T-helper 2 cell treated with Interferon-gamma antibody and Interleukin-4, amounts not matched to agents 100 ng/mL and 5 ng/mL, for 36 hours (primary cell): ENCODE measurements around the gene KATNB1. TPM values are rescaled to one million over a fixed set of nuclear protein-coding genes. Genes with fewer than 3 reads are reported as not detected.

Experiments used
- intact Hi-C: fragments of 100-400 bp; cut with micrococcal nuclease; formaldehyde crosslinking; loops from one replicate; pipeline ENCODE4 v1.15.1; 2023
- total RNA-seq: library from RNA; stranded (reverse); gene quantifications from 2 replicates; pipeline ENCODE4 v1.2.3, GENCODE V29; 2022

Gene KATNB1
- total RNA-seq: 28.3 and 30.5 TPM in 2 replicates

GRCh38 chr16:57735755-57736418 lies at the start of gene KATNB1:
TSS of gene KATNB1 (plus strand) at chr16:57735770. CDS start at chr16:57737244, 1,474 bp downstream.
- intact Hi-C loops: loop anchor here (1.0 to 5.0 kb wide), 11 partner anchors 21 to 891 kb away; partner anchors contain the start of genes CCDC102A, CFAP20, CNOT1 and GINS3

GRCh38 chr16:57686577-57686976 lies 49.0 kb upstream of the KATNB1 start:
- intact Hi-C loops: no loop called here

- intact Hi-C loops: no loop called here
These were observed 48.1 kb upstream of the KATNB1 start for GRCh38 chr16:57687363-57687929.

GRCh38 chr16:57688487-57688986 lies 47.0 kb upstream of the KATNB1 start:
- intact Hi-C loops: no loop called here

GRCh38 chr16:57688987-57689761 lies 46.4 kb upstream of the KATNB1 start:
- intact Hi-C loops: no loop called here

GRCh38 chr16:57689762-57690558 lies 45.6 kb upstream of the KATNB1 start:
- intact Hi-C loops: no loop called here

- intact Hi-C loops: no loop called here
These were observed 44.6 kb upstream of the KATNB1 start for GRCh38 chr16:57690782-57691471.

GRCh38 chr16:57692636-57693035 lies 42.9 kb upstream of the KATNB1 start:
- intact Hi-C loops: no loop called here

- intact Hi-C loops: no loop called here
These were observed 42.0 kb upstream of the KATNB1 start for GRCh38 chr16:57693550-57693949.

GRCh38 chr16:57694231-57694724 lies 41.3 kb upstream of the KATNB1 start:
- intact Hi-C loops: no loop called here

- intact Hi-C loops: no loop called here
These were observed 40.6 kb upstream of the KATNB1 start, which contains the start of gene DRC7 for GRCh38 chr16:57694725-57695679. TSS of gene DRC7 (plus strand) at chr16:57694806. CDS start at chr16:57697950, 3,144 bp downstream.

GRCh38 chr16:57695680-57696069 lies 39.9 kb upstream of the KATNB1 start:
- intact Hi-C loops: no loop called here

GRCh38 chr16:57696240-57696639 lies 39.3 kb upstream of the KATNB1 start:
- intact Hi-C loops: no loop called here

- intact Hi-C loops: no loop called here
These were observed 37.6 kb upstream of the KATNB1 start for GRCh38 chr16:57697896-57698537.

- intact Hi-C loops: no loop called here
These were observed 36.7 kb upstream of the KATNB1 start for GRCh38 chr16:57698812-57699405.

GRCh38 chr16:57699481-57699880 lies 36.1 kb upstream of the KATNB1 start:
- intact Hi-C loops: no loop called here

GRCh38 chr16:57699899-57700298 lies 35.7 kb upstream of the KATNB1 start:
- intact Hi-C loops: no loop called here

GRCh38 chr16:57700781-57701551 lies 34.6 kb upstream of the KATNB1 start:
- intact Hi-C loops: no loop called here
